Keratinocyte (primary cell): ENCODE measurements around the gene TMBIM6.

Experiments used
- CTCF ChIP-seq, 3 experiments: IDR thresholded peaks in 1 of 3; conservative IDR thresholded peaks in 1 of 3; optimal IDR thresholded peaks in 1 of 3; 2 replicates in 2 of 3; 3 replicates in 1 of 3; pipeline versions ENCODE3 to v1.5.1; 2011; ENCODE audit warnings: low read length in 3 of 3, mild to moderate bottlenecking in 3 of 3, moderate library complexity in 2 of 3, control low read depth in 1 of 3, inconsistent platforms in 1 of 3; ENCODE audit not compliant: insufficient read depth in 2 of 3; ENCODE audit errors: extremely low read depth in 1 of 3
- EZH2 ChIP-seq: IDR thresholded peaks from one replicate; pipeline ENCODE4 v1.6.1; 2012; ENCODE audit warnings: inconsistent platforms, mild to moderate bottlenecking, low read length, moderate library complexity

- TF ChIP-seq CTCF (optimal IDR thresholded peaks at IDR 0.05 in 1 of 3, IDR thresholded peaks at IDR 0.05 in 1 of 3, conservative IDR thresholded peaks at IDR 0.05 in 1 of 3; ENCODE audit: extremely low read depth in 1 of 3, insufficient read depth in 2 of 3, low read length in 3 of 3) (no peak), EZH2 (no peak)
Observed at GRCh38 chr12:49728446-49728845, 12.9 kb upstream of the TMBIM6 start.
